Thyroid gland (tissue), 4 donors: ENCODE measurements around the gene UBL3.

ENCODE experiments used
- POLR2A ChIP-seq, 2 donors: fragments of 450-650 bp; IDR thresholded peaks; one replicate each; pipeline ENCODE4 v1.6.1; 2017; ENCODE audit warnings: antibody characterized with exemption in 2 of 2, mild to moderate bottlenecking in 2 of 2, moderate library complexity in 1 of 2
- TF ChIP-seq, protein P1 (sequence below), 6 experiments: fragments of 200-600 bp in 3 of 6; fragments of 450-650 bp in 3 of 6; sonication (generic) in 3 of 6; IDR thresholded peaks; one replicate each; pipeline ENCODE4 v1.5.1; 2016 to 2019; ENCODE audit warnings: antibody characterized with exemption in 6 of 6, mild to moderate bottlenecking in 2 of 6, inconsistent platforms in 1 of 6, moderate library complexity in 1 of 6

GRCh38 chr13:29835280-29836061 is 14.9 kb downstream of the UBL3 start:
- TF ChIP-seq, protein P1, sequence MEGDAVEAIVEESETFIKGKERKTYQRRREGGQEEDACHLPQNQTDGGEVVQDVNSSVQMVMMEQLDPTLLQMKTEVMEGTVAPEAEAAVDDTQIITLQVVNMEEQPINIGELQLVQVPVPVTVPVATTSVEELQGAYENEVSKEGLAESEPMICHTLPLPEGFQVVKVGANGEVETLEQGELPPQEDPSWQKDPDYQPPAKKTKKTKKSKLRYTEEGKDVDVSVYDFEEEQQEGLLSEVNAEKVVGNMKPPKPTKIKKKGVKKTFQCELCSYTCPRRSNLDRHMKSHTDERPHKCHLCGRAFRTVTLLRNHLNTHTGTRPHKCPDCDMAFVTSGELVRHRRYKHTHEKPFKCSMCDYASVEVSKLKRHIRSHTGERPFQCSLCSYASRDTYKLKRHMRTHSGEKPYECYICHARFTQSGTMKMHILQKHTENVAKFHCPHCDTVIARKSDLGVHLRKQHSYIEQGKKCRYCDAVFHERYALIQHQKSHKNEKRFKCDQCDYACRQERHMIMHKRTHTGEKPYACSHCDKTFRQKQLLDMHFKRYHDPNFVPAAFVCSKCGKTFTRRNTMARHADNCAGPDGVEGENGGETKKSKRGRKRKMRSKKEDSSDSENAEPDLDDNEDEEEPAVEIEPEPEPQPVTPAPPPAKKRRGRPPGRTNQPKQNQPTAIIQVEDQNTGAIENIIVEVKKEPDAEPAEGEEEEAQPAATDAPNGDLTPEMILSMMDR (IDR thresholded peaks at IDR 0.05): no peak
- no peak for TF ChIP-seq POLR2A (IDR thresholded peaks at IDR 0.05)
